ENCODE results near the gene TMEM116. TPM values are rescaled to one million over a fixed set of nuclear protein-coding genes. Genes with fewer than 3 reads are reported as not detected.
"Not testable (repeated sequence)": the region's sequence is repeated elsewhere in the genome, so short reads cannot be mapped to it uniquely, and the experiment has no call there.

TMEM116 gene
- total RNA-seq, 4 donors from 2014 or later: 3.5 to 8.4 (median 7.5) TPM

GRCh38 chr12:112011685-112012084 is 1.3 kb downstream of the TMEM116 start:
- TF ChIP-seq POLR2AphosphoS5 (IDR thresholded peaks at IDR 0.05) (no peak), EP300 (IDR thresholded peaks at IDR 0.05) (no peak), POLR2A (IDR thresholded peaks at IDR 0.05; ENCODE audit: low read depth) (no peak)
- TF ChIP-seq, protein P1, sequence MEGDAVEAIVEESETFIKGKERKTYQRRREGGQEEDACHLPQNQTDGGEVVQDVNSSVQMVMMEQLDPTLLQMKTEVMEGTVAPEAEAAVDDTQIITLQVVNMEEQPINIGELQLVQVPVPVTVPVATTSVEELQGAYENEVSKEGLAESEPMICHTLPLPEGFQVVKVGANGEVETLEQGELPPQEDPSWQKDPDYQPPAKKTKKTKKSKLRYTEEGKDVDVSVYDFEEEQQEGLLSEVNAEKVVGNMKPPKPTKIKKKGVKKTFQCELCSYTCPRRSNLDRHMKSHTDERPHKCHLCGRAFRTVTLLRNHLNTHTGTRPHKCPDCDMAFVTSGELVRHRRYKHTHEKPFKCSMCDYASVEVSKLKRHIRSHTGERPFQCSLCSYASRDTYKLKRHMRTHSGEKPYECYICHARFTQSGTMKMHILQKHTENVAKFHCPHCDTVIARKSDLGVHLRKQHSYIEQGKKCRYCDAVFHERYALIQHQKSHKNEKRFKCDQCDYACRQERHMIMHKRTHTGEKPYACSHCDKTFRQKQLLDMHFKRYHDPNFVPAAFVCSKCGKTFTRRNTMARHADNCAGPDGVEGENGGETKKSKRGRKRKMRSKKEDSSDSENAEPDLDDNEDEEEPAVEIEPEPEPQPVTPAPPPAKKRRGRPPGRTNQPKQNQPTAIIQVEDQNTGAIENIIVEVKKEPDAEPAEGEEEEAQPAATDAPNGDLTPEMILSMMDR (IDR thresholded peaks at IDR 0.05): no peak
- Histone ChIP-seq H3K4me1 (peaks cover 26 to 61% (median 41%) of the 10 kb centered on the region in 4 donors), H3K27me3 (no peaks in the 10 kb centered on the region), H3K27ac (replicated peaks in 1 of 4) (peak overlapping the region in 3 of 4 donors; percentile 98 to 99 (median 98)), H3K36me3 (peaks cover 0 to 13% (median 5%) of the 10 kb centered on the region in 4 donors), H3K9me3 (no peaks in the 10 kb centered on the region), H3K4me3 (peak overlapping the region; percentile 68 to 100 (median 88))
- no peak for DNase-seq (ENCODE audit: extremely low spot score)
- intact Hi-C loops (cut with DNase I): loop anchor here (5.0 kb wide), 1 partner anchor 69 kb away; no protein-coding TSS in a partner anchor
- 91% methylated on average over 8 of the region's 8 CpGs for WGBS

GRCh38 chr12:112010415-112011344 is 2.3 kb downstream of the TMEM116 start:
- TF ChIP-seq POLR2AphosphoS5 (IDR thresholded peaks at IDR 0.05): no peak
- no peak for TF ChIP-seq POLR2A (IDR thresholded peaks at IDR 0.05; ENCODE audit: low read depth)
- TF ChIP-seq, protein P1 (IDR thresholded peaks at IDR 0.05): no peak
- no peak for TF ChIP-seq EP300 (IDR thresholded peaks at IDR 0.05)
- Histone ChIP-seq H3K4me1 (peaks cover 26 to 62% (median 50%) of the 10 kb centered on the region in 4 donors), H3K4me3 (no peak overlapping the region), H3K27ac (replicated peaks in 1 of 4) (no peak overlapping the region), H3K27me3 (no peaks in the 10 kb centered on the region), H3K9me3 (no peaks in the 10 kb centered on the region), H3K36me3 (peaks cover 0 to 3% (median under 1%) of the 10 kb centered on the region in 4 donors)
- no peak for DNase-seq (ENCODE audit: extremely low spot score)
- 94% methylated on average over 3 of the region's 8 CpGs for WGBS
- intact Hi-C loops (cut with DNase I): loop anchor here (5.0 kb wide), 1 partner anchor 68 kb away; no protein-coding TSS in a partner anchor

DNA sequence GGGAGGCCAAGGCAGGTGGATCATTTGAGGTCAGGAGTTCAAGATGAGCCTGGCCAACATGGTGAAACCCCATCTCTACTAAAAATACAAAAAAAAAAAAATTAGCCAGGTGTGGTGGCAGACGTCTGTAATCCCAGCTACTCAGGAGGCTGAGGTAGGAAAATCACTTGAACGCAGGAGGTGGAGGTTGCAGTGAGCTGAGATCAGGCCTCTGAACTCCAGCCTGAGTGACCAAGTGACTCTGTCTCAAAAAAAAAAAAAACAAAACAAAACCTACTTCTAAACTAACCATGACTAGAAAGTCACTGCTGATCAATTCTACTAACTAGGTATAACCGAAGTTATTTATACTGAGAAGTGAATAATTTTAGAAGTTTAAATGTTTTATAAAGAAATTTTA is 3.4 kb downstream of the TMEM116 start:
- H3K4me1 ChIP-seq: peaks cover 18 to 52% (median 43%) of the 10 kb centered on the region in 4 donors
- H3K27ac ChIP-seq (replicated peaks in 1 of 4); intact Hi-C loops (cut with DNase I); DNase-seq (ENCODE audit: extremely low spot score); H3K9me3 ChIP-seq; H3K36me3 ChIP-seq; H3K4me3 ChIP-seq; H3K27me3 ChIP-seq: not testable (repeated sequence)
- 87% methylated on average over 3 of the region's 3 CpGs for WGBS

DNA sequence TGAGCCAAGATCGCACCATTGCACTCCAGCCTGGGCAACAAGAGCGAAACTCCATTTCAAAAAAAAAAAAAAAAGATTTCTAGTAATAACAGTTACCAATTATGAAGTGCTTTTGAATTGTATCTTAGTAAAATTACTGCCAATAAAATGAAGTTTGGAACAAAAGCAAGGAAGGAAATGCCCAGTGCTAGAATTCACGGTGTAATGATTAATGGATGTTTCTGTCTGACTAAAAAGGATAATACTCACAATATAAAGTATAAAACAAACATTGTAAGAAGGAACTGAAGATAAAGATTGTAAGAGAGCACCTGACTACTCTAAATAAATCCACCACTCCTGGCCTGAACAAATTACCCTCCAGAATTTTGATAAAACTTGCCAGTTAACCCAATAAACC is 4.0 kb downstream of the TMEM116 start:
- 60% methylated on average over 3 of the region's 3 CpGs for WGBS
- intact Hi-C loops (cut with DNase I): no loop called here
- TF ChIP-seq POLR2A (IDR thresholded peaks at IDR 0.05; ENCODE audit: low read depth) (no peak), POLR2AphosphoS5 (IDR thresholded peaks at IDR 0.05) (no peak), EP300 (IDR thresholded peaks at IDR 0.05) (no peak)
- TF ChIP-seq, protein P1 (IDR thresholded peaks at IDR 0.05): no peak
- DNase-seq (ENCODE audit: extremely low spot score): no peak
- Histone ChIP-seq H3K4me1 (peaks cover 14 to 46% (median 37%) of the 10 kb centered on the region in 4 donors), H3K27ac (replicated peaks in 1 of 4) (peak overlapping the region in 1 of 4 donors; percentile 2), H3K36me3 (no peaks in the 10 kb centered on the region), H3K9me3 (no peaks in the 10 kb centered on the region), H3K27me3 (no peaks in the 10 kb centered on the region), H3K4me3 (no peak overlapping the region)

GRCh38 chr12:112007945-112008344 is 5.0 kb downstream of the TMEM116 start:
- intact Hi-C loops (cut with DNase I): no loop called here
- Histone ChIP-seq H3K36me3 (no peaks in the 10 kb centered on the region), H3K27ac (replicated peaks in 1 of 4) (no peak overlapping the region), H3K4me1 (peaks cover 14 to 46% (median 36%) of the 10 kb centered on the region in 4 donors), H3K9me3 (no peaks in the 10 kb centered on the region), H3K27me3 (no peaks in the 10 kb centered on the region), H3K4me3 (no peak overlapping the region)
- no peak for DNase-seq (ENCODE audit: extremely low spot score)
- 94% methylated on average over 9 of the region's 9 CpGs for WGBS
- TF ChIP-seq EP300 (IDR thresholded peaks at IDR 0.05) (no peak), POLR2AphosphoS5 (IDR thresholded peaks at IDR 0.05) (no peak), POLR2A (IDR thresholded peaks at IDR 0.05; ENCODE audit: low read depth) (no peak)
- TF ChIP-seq, protein P1 (IDR thresholded peaks at IDR 0.05): no peak
